Measurements from ENCODE around the gene CYB561D2.

The CYB561D2 gene

GRCh38 chr3:50341996-50342650 is 8.5 kb upstream of the CYB561D2 start:
- DNase-seq = no peak

- DNase-seq = no peak
Observed at GRCh38 chr3:50342813-50343633, 7.6 kb upstream of the CYB561D2 start.

DNA sequence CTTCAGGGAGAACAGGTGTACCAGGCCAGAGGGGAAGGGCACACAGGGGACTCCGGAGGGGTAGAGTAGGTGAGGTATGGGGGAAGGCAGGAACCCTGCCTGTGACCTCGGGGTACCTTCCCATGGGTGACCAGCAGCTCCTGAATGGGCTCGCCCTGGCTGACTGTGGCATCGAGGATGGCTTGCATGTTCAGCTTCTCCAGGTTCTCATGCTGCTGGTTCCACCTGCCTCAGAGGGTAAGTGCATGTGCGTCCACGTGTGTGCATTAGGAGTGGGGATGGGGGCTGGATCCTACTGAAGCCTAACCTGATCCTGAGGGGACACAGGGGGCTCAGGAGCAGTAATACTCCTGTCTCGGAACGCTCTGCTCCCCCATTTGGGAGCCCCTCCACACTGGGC is 5.7 kb upstream of the CYB561D2 start:
- no peak for DNase-seq

- DNase-seq = no peak
Observed at GRCh38 chr3:50345586-50346234, 5.0 kb upstream of the CYB561D2 start, which contains the start of gene ZMYND10. Gene ZMYND10 (minus strand): TSS chr3:50345732. CDS start chr3:50345579, 153 bp downstream.

- DNase-seq = peak; percentile 44 to 51
Observed at GRCh38 chr3:50347187-50347813, 3.4 kb upstream of the CYB561D2 start.

- DNase-seq = no peak
Observed at GRCh38 chr3:50350213-50350526, 492 bp upstream of the CYB561D2 start.

DNA sequence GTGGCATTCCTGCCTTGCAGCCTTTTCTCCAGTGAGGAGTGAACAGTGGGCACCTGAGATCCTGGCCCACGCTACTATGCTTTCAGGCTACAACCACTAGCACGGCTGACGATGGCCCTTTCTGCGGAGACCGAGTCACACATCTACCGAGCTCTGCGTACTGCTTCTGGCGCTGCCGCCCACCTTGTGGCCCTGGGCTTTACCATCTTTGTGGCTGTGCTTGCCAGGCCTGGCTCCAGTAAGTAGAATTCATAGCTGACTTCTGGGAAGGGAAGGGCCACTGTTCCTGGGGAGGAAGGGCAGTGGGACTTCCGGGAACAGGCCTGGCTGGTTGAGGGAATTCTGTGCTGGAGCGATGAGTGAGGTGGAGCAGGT is 648 bp downstream of the CYB561D2 start:
- DNase-seq = no peak

- DNase-seq = no peak
Observed at GRCh38 chr3:50352781-50353180, 2.1 kb downstream of the CYB561D2 start.

- DNase-seq = no peak
Observed at GRCh38 chr3:50353245-50354004, 2.8 kb downstream of the CYB561D2 start.

GRCh38 chr3:50354186-50354764 is 3.6 kb downstream of the CYB561D2 start:
- no peak for DNase-seq

- no peak for DNase-seq
Observed at GRCh38 chr3:50354850-50355249, 4.2 kb downstream of the CYB561D2 start.

DNA sequence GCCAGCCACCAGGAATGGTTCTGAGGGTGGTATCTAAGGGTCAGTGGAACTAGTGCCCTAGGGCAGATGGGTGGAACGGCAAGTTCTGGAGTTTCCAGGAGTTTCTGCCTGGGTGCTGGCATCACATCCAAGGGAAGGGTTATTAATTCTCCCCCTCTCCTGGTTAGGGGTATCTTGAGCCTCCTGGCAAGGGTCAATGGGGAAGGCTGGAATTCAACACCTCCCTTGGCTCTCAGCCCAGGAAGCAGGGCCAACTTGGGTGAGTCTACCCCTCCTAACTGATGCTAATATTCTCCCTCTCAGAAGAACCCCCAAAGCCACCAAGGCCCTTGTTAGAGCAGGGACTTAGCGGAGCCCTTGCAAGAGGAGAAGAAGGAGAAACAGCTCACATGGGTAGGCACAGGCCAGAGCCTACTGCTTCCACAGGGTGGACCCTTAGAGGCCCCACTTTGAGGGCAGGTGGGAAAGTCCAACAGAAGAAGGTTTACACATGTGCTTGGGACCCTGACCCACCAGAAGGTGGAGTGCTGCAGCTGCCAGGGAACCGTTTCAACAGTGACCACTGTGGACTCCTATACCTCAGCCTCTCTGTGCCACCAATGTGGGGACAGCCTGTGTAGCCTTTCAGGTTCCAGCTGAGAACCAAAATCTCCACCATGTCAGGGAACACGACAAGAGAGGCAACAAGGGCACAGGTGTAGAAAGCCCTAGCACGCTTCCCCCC is 5.3 kb downstream of the CYB561D2 start:
- no peak for DNase-seq

GRCh38 chr3:50356553-50356952 is 5.9 kb downstream of the CYB561D2 start:
- no peak for DNase-seq

- DNase-seq = no peak
Observed at GRCh38 chr3:50357481-50357880, 6.8 kb downstream of the CYB561D2 start.

GRCh38 chr3:50358355-50358910 is 7.8 kb downstream of the CYB561D2 start:
- no peak for DNase-seq

- DNase-seq = peak; percentile 99 to 100
Observed at GRCh38 chr3:50358911-50359759, 8.5 kb downstream of the CYB561D2 start, which contains the start of gene TMEM115. Gene TMEM115 (minus strand): TSS chr3:50359521. CDS start chr3:50359063, 458 bp downstream.

- no peak for DNase-seq
Observed at GRCh38 chr3:50359760-50360110, 9.1 kb downstream of the CYB561D2 start.

DNA sequence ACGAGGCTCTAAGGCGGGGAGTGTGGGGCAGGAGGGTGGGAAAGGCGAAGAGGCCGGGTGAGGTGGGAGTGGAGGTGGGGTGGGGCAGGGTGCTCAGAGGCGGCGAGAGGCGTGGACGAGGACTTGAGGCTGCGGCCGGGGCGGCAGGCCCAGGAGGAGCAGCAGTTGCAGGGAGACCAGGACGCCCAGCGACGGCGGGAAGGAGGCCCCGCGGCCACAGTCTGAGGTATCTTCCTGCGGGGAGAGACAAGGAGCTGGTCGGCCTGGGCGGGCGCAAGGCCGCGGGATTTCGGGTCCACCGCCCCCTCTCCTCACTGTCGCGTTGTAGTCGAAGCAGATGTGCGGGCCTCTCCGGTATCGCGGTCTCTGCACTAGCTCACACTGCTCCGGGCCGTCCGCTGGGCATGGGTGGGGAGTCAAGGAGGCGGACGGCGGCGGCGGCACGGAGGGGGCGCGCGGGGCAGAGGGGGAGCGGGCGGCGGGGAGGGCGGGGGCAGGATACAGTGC is 14.0 kb downstream of the CYB561D2 start:
- no peak for DNase-seq

DNA sequence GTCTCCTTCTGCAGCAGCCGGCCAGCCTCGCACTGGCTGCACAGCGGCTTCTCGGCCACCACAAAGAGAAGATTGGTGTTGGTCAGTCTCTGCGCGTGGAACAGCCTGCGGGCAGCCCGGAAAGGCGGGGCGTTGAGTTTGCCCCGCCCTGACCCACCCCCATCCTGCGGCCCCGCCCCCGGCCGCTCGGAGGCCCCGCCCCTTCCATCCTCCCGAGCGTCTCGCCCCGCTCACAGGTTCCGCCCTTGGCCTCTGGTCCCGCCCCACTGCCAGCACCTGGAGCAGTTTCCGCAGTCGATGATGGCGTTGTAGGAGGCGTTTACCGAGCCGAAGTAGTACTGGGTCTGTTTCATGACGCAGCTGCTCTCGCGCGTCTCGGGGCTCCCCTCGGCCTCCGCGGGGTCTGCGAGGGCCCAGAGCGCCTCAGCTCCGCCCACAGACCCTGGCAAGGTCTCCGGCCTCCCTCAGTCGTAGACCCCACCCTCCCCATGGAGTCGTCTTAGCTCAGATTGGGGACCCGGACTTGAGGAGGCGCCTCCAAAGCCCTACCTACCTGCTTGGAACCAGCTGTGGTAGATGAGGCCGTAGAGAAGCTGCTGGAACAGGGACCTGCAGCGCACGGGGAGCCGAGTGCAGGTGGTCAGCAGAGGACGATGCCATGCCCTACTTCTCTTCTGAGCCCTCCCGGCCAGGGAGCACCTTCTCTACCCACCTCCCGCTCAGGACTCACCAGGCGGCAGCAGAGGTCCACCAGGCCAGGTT is 14.6 kb downstream of the CYB561D2 start:
- DNase-seq = peak in 1 of 2 donors; percentile 63

Measured in hippocampal formation (tissue), 2 donors.